Stomach (tissue), 4 donors: Measurements from ENCODE around the gene PRSS21.
A peak's percentile ranks its signal among the peaks of the same experiment; 100 is the strongest.

Experiments
- CTCF ChIP-seq, 7 experiments: fragments of 450-650 bp in 4 of 7; fragments of 200-600 bp in 3 of 7; sonication (generic) in 3 of 7; IDR thresholded peaks; one replicate each; pipeline ENCODE4 v1.5.1; 2016 to 2019; ENCODE audit warnings: antibody characterized with exemption in 7 of 7, control low read depth in 2 of 7, mild to moderate bottlenecking in 1 of 7
- EP300 ChIP-seq: sonication (generic); formaldehyde crosslinking; IDR thresholded peaks from one replicate; pipeline ENCODE4 v1.6.1; 2017; ENCODE audit warnings: antibody characterized with exemption
- POLR2A ChIP-seq, 4 donors: fragments of 450-650 bp; IDR thresholded peaks; one replicate each; pipeline ENCODE4 v1.6.1; 2016; ENCODE audit warnings: antibody characterized with exemption in 4 of 4, control low read depth in 2 of 4, mild to moderate bottlenecking in 1 of 4, moderate library complexity in 1 of 4
- POLR2AphosphoS5 ChIP-seq, 3 donors: sonication (generic); formaldehyde crosslinking; IDR thresholded peaks; one replicate each; pipeline ENCODE4 v1.6.1; 2016; ENCODE audit warnings: antibody characterized with exemption in 3 of 3

- no peak for TF ChIP-seq CTCF (IDR thresholded peaks at IDR 0.05)
- TF ChIP-seq POLR2A (IDR thresholded peaks at IDR 0.05) = no peak
- TF ChIP-seq POLR2AphosphoS5 (IDR thresholded peaks at IDR 0.05) = peak in 1 of 3 donors; percentile 66
- no peak for TF ChIP-seq EP300
Measured at GRCh38 chr16:2769675-2770056, 47.4 kb upstream of the PRSS21 start.
